Thymus (tissue), 11 donors: ENCODE data around the gene RSBN1. TPM values are rescaled to one million over a fixed set of nuclear protein-coding genes. Genes with fewer than 3 reads are reported as not detected.
"Not testable (repeated sequence)": the region's sequence is repeated elsewhere in the genome, so short reads cannot be mapped to it uniquely, and the experiment has no call there.

Experiments
- DNase-seq, 9 donors: peaks; one replicate each; pipeline ENCODE4 v3.0.0-alpha.2; 2013; ENCODE audit warnings: low spot score in 9 of 9, low read depth in 6 of 9, missing footprints in 1 of 9
- H3K27ac ChIP-seq, 2 donors: one replicate each; pipeline ENCODE4 v1.5.1; 2013; ENCODE audit warnings: control low read depth in 1 of 2, low read depth in 1 of 2, low read length in 1 of 2, mild to moderate bottlenecking in 1 of 2, moderate library complexity in 1 of 2
- H3K27me3 ChIP-seq, 2 donors: one replicate each; pipeline ENCODE4 v1.5.1; 2013; ENCODE audit warnings: low read length in 1 of 2; ENCODE audit not compliant: control insufficient read depth in 2 of 2, insufficient read depth in 1 of 2
- H3K36me3 ChIP-seq, 2 donors: one replicate each; pipeline ENCODE4 v1.5.1; 2013; ENCODE audit warnings: low read length in 1 of 2, mild to moderate bottlenecking in 1 of 2, moderate library complexity in 1 of 2; ENCODE audit not compliant: control insufficient read depth in 2 of 2, insufficient read depth in 2 of 2
- H3K4me1 ChIP-seq, 2 donors: one replicate each; pipeline ENCODE4 v1.5.1; 2013; ENCODE audit warnings: low read length in 2 of 2; ENCODE audit not compliant: control insufficient read depth in 2 of 2, insufficient read depth in 2 of 2
- H3K4me3 ChIP-seq, 2 donors: one replicate each; pipeline ENCODE4 v1.5.1; 2013; ENCODE audit warnings: low read length in 2 of 2, control low read depth in 1 of 2, mild to moderate bottlenecking in 1 of 2
- H3K9me3 ChIP-seq, 2 donors: one replicate each; pipeline ENCODE4 v1.5.1; 2013; ENCODE audit warnings: low read length in 1 of 2, mild to moderate bottlenecking in 1 of 2; ENCODE audit not compliant: control insufficient read depth in 2 of 2, insufficient read depth in 1 of 2
- WGBS: extraction: QIAGEN DNeasy Blood & Tissue Kit; methylation state at CpG from one replicate; pipeline ENCODE4 v1.1.7; 2013; 5-methylcytosine and 5-hydroxymethylcytosine counted together
- polyA plus RNA-seq: library from polyadenylated mRNA; stranded (reverse); fragments of 200-250 nt; gene quantifications from one replicate; pipeline ENCODE4 v1.2.3, GENCODE V29; 2013
- total RNA-seq: library from RNA; stranded (reverse); fragments of 120-200 nt; gene quantifications from one replicate; pipeline ENCODE4 v1.2.4, GENCODE V29; 2013
- donor health status: healthy.

The RSBN1 gene
- total and polyA plus RNA-seq, 2 donors: 11.6 to 19.1 TPM

DNA sequence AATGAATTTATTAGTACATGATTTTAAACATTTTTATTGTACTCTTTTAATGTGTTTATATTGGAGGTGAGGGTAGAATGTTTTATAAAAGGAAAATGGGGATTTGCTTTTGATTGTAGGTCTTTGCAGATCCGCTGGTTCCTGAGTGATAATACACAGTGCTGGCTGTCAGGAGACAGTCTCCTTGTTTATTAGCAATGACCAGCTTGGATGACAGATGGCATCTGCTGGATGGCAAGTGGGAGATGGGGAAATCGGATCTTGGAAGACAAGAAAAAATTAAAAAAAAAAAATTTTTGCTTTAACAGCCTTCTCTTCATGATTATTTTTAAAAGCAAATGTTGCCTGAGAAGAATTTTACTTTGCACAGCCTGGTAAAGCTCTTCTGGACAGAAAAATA is 48.6 kb downstream of the RSBN1 start:
- 99% methylated on average over 2 of the region's 2 CpGs for WGBS
- H3K4me1 ChIP-seq: peaks cover 0 to 7% of the 10 kb centered on the region in 2 donors
- no peak overlapping the region for H3K27ac ChIP-seq
- no peak overlapping the region for H3K4me3 ChIP-seq
- DNase-seq: no peak
- no peaks in the 10 kb centered on the region for H3K9me3 ChIP-seq
- H3K27me3 ChIP-seq: no peaks in the 10 kb centered on the region
- H3K36me3 ChIP-seq: peaks cover 13 to 31% of the 10 kb centered on the region in 2 donors

DNA sequence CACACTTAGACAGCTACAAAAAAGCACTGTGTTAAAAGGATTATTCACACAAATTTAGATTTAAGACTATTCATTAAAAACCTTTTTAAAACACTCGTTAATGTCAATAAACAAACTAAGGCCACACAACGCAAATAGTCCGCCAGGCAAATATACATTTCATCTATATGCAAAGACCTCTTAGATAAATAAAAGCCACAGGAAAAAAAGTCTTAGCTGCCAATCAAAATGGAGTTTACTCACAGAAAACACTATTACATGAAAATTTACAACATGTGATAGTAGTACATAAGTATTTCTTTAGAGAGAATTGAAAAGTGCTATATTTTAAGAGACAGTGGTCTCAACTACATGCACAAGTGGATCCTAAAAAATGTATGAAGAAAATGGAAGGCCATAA is 50.3 kb downstream of the RSBN1 start:
- no peak overlapping the region for H3K4me3 ChIP-seq
- H3K36me3 ChIP-seq: peaks cover 9 to 16% of the 10 kb centered on the region in 2 donors
- 97% methylated on average over 3 of the region's 3 CpGs for WGBS
- H3K9me3 ChIP-seq: no peaks in the 10 kb centered on the region
- peaks cover 0 to 14% of the 10 kb centered on the region in 2 donors for H3K4me1 ChIP-seq
- H3K27ac ChIP-seq: no peak overlapping the region
- DNase-seq: no peak
- no peaks in the 10 kb centered on the region for H3K27me3 ChIP-seq

DNA sequence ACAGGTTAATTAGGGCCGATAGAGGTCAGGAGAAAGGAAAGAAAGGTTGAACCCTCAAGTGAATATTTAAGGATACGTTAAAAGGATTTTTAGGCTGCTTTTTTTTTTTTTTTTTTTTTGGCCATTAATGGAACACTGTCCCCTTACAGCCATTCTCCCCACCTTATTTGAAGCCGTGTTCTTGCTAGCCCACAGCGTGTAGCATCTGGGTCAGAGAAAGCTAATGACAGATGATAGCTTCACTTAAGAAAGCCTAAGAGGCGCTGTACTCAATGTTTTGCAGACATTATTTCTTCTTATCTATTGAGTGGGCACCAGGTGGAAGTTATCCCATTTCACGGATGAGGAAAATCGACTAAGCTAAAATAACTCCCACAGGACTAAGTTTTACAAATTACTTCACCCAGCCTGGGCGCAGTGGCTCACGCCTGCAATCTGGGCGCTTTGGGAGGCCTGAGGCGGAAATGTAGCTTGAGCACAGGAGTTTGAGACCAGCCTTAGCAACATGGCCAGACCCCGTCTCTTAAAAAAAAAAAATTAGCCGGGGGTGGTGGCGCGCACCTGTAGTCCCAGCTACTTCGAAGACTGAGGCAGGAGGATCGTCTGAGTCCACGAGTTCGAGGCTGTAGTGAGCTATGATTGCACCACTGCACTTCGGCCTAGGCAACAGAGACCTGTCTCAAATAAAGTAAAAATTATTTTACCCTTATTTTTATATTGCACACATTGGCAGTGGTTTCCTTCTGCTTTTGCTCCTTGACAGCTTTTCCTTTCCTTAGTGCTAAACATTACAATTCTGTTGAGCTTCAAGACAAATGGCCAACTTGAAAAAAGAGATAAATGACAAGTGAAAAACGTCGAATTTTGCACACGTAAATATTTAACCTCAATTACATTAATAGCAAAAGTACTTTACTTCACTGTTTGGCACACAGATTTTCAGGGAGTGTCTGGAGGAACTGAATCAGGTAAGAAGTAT is 51.9 kb downstream of the RSBN1 start:
- Histone ChIP-seq H3K9me3 (no peaks in the 10 kb centered on the region), H3K27ac (peak overlapping the region in 1 of 2 donors; percentile 82), H3K4me3 (peak overlapping the region; percentile 68 to 92), H3K4me1 (peaks cover 0 to 14% of the 10 kb centered on the region in 2 donors), H3K27me3 (no peaks in the 10 kb centered on the region), H3K36me3 (peaks cover 0 to 2% of the 10 kb centered on the region in 2 donors)
- WGBS: 69% methylated on average over 23 of the region's 23 CpGs
- DNase-seq: no peak

DNA sequence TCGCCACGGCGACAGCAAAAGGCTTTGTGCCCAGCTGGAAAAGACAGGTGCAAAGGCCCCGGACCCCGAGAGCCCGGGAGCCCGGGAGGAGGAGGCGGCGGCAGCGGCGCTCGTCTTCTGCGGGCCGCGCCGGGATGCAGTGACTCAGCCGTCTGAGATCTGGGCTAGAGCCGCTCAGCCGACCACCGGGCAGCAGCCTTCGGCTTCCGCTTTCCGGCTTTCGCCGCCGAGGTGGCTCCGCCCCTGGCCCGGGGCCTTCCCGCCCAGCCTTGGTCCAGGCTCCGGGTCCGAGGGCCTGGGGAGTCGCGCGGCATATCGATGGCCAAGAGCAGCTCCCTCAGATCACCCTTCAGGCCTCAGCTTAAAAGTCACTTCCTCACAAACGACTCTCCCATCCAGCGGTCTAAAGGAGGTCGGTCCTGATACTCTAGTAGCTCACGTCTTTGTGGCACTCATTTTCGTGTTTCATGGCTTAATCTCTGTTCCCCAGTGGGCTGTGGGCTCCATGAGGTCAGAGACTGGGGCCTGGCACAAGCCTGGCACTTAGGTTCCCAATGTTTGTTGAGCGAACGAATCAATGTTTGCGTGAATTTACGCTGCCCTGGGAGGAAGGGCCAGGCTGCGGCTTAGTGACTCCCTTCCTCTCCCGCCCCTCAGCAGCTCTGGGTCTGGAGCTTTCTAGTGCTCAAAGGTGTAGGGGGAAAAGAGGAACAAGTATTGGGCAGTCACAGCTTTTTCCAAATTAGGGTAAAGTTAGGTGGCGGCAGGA is 52.8 kb downstream of the RSBN1 start, which contains the start of gene PHTF1:
Gene PHTF1, minus strand, starts transcription at position 154 of the 769 bp plus-strand sequence. CDS start 783 bp downstream, outside the sequence.
- no peaks in the 10 kb centered on the region for H3K27me3 ChIP-seq
- H3K4me3 ChIP-seq: peak within 1 kb of the TSS; percentile 68 to 92
- no peaks in the 10 kb centered on the region for H3K36me3 ChIP-seq
- H3K4me1 ChIP-seq: peaks cover 0 to 14% of the 10 kb centered on the region in 2 donors
- peak in 5 of 9 donors; percentile 29 to 58 (median 38) for DNase-seq
- 2% methylated on average over 47 of the region's 47 CpGs for WGBS
- H3K27ac ChIP-seq: peak within 1 kb of the TSS; percentile 82 to 85
- H3K9me3 ChIP-seq: no peaks in the 10 kb centered on the region

DNA sequence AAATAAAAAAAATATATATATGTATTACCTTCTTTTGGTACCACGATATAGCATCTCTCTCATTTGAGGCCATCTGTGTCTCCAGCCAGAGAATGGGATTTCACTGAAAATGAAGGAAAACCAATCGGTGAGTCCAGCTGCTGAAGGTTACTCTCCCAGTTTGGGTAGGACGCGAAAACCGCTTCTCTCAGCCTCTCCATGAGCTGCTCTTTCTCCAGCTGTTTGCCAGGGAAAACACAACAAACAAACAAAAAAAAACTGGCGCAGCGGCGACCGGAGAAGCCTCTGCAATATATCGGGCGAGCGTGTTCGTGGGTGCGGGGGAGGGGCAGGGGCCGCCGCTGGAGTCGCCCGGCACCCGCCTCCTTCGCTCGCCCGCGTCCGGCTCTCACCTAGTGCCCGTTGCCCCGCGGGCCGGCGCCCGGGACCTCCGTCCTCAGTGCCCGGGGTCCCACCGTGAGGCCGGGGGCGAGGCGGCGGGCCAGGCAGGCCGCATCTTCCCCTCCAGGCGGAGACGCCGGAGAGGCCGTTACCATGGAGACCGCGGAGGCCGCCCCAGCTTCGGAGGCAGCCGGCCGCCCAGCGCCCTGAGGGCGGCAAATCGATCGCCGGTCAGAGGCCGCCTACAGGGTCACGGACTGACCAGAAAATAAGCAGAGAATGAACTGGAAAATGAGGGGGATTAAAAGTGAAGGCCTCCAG is 53.5 kb downstream of the RSBN1 start:
- Histone ChIP-seq H3K4me1 (peaks cover 0 to 14% of the 10 kb centered on the region in 2 donors), H3K27me3 (no peaks in the 10 kb centered on the region), H3K4me3 (peak overlapping the region; percentile 68 to 92), H3K36me3 (no peaks in the 10 kb centered on the region), H3K9me3 (no peaks in the 10 kb centered on the region), H3K27ac (peak overlapping the region; percentile 82 to 85)
- DNase-seq: peak in 5 of 9 donors; percentile 23 to 68 (median 47)
- under 1% methylated on average over 55 of the region's 55 CpGs for WGBS

DNA sequence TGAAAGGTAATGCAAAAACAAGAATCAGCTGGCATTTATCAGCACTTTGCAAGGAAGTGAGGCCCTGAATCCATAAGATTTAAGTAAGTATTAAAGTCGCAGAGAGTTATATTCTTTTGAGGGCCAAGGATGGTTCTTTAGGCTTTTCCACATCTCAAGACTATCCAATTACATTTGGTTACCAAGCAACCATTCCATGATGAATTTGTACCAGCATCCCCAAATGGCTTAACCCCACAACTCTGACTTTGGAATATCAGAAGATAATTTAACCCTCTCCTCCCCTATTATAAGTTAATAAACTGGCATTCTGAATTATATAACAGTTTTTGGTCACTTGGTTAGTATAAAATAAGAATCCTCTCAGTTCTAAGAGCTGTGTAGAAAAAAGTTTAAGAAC is 55.8 kb downstream of the RSBN1 start:
- no peaks in the 10 kb centered on the region for H3K27me3 ChIP-seq
- H3K4me3 ChIP-seq: no peak overlapping the region
- no peaks in the 10 kb centered on the region for H3K36me3 ChIP-seq
- no peak for DNase-seq
- H3K27ac ChIP-seq: no peak overlapping the region
- no peaks in the 10 kb centered on the region for H3K9me3 ChIP-seq
- H3K4me1 ChIP-seq: peaks cover 0 to 14% of the 10 kb centered on the region in 2 donors
- WGBS: 95% methylated on average over 1 of the region's 1 CpG

DNA sequence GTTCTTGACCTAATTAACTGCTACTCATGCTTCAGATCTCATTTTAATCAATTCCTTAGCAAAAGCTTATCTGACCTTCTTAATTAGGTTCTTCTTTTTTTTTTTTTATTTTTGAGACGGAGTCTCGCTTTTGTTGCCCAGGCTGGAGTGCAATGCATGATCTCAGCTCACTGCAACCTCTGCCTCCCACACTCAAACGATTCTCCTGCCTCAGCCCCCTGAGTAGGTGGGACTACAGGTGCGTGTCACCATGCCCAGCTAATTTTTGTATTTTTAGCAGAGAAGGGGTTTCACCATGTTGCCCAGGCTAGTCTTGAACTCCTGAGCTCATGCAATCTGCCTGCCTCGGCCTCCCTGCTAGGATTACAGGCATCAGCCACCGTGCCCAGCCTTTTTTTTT is 58.9 kb downstream of the RSBN1 start:
- not testable (repeated sequence) for H3K4me3 ChIP-seq, H3K27ac ChIP-seq, DNase-seq, H3K36me3 ChIP-seq, H3K27me3 ChIP-seq, H3K4me1 ChIP-seq, H3K9me3 ChIP-seq
- WGBS: 97% methylated on average over 6 of the region's 6 CpGs

DNA sequence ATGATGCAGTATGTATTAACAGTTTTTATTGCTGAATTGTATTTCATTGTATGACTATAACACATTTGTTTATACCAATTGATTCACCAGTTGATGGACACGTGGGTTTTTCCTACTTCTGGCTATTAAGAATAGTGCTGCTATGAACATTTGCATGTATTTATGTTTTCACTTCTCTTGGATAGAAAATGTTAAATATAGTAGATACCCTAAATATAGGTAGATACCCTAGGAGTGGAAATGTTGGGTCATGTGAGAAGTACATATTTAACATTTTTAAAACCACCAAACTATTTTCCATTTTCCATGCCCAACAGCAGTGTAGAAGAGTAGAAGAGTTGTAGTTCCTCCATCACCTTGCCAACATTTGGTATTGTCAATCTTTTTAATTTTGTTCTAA is 60.8 kb downstream of the RSBN1 start:
- Histone ChIP-seq H3K4me3 (no peak overlapping the region), H3K9me3 (no peaks in the 10 kb centered on the region), H3K27me3 (no peaks in the 10 kb centered on the region), H3K27ac (no peak overlapping the region), H3K36me3 (no peaks in the 10 kb centered on the region), H3K4me1 (no peaks in the 10 kb centered on the region)
- no peak for DNase-seq
- 98% methylated on average over 1 of the region's 1 CpG for WGBS
